Endothelial cell of umbilical vein (primary cell): Measurements from ENCODE around the gene ADAM19. TPM values are rescaled to one million over a fixed set of nuclear protein-coding genes. Genes with fewer than 3 reads are reported as not detected.

Experiments
- BruUV-seq: library from RNA; stranded (reverse); fragments of 400-500 nt; replicated peaks from 2 replicates; lab custom pipeline; 2021; lab: Mats Ljungman, UMichigan
- CTCF ChIA-PET: fragments of 300-600, 350-600 bp; sonication (Branson Sonifier 250); formaldehyde crosslinking; loops from one replicate; lab custom pipeline; 2021; ENCODE audit warnings: antibody characterized with exemption, inconsistent platforms; lab: Charles Lee
- POLR2A ChIA-PET: fragments of 300-600, 350-600 bp; sonication (Branson Sonifier 250); formaldehyde crosslinking; loops from one replicate; lab custom pipeline; 2021; ENCODE audit warnings: antibody characterized with exemption, inconsistent platforms; lab: Charles Lee
- DNase-seq: peaks from one replicate; pipeline ENCODE4 v3.0.0-alpha.2; 2011; ENCODE audit warnings: low read depth, low spot score
- FAIRE-seq: peaks from 2 replicates; lab custom pipeline; 2011; peaks lifted over from hg19 to GRCh38; lab: Jason Lieb, UNC
- H2AFZ ChIP-seq: 2 replicates; pipeline ENCODE4 v1.6.0; 2012; ENCODE audit warnings: low read depth, low read length, control low read depth, inconsistent platforms
- H3K27ac ChIP-seq: 2 replicates; pipeline ENCODE4 v1.5.1; 2011; ENCODE audit warnings: low read depth, mild to moderate bottlenecking, control low read depth, low read length, moderate library complexity; ENCODE audit not compliant: insufficient read depth
- H3K27me3 ChIP-seq, 2 experiments: 2 replicates each; pipeline versions ENCODE4 v1.6.0 to v1.6.1; 2011; ENCODE audit warnings: low read length in 2 of 2, mixed read lengths in 1 of 2; ENCODE audit not compliant: control insufficient read depth in 2 of 2, insufficient read depth in 2 of 2
- H3K36me3 ChIP-seq, 2 experiments: 2 replicates in 1 of 2; 3 replicates in 1 of 2; pipeline ENCODE4 v1.5.1; 2011; ENCODE audit warnings: low read length in 2 of 2, mild to moderate bottlenecking in 1 of 2, moderate library complexity in 1 of 2; ENCODE audit not compliant: control insufficient read depth in 2 of 2, insufficient read depth in 2 of 2; ENCODE audit errors: extremely low read depth in 1 of 2
- H3K4me1 ChIP-seq: 3 replicates; pipeline ENCODE4 v1.5.1; 2011; ENCODE audit warnings: mild to moderate bottlenecking, low read length; ENCODE audit not compliant: control insufficient read depth, insufficient read depth; ENCODE audit errors: extremely low read depth
- H3K4me2 ChIP-seq: 2 replicates; pipeline ENCODE4 v1.6.1; 2011; ENCODE audit warnings: low read length, control low read depth, mixed read lengths; ENCODE audit not compliant: insufficient read depth
- H3K4me3 ChIP-seq, 3 experiments: fragments of 200-600 bp in 1 of 3; sonication (generic), shearing (Covaris generic) in 1 of 3; replicated peaks in 1 of 3; 2 replicates each; pipeline ENCODE4 v1.5.1; 2011 to 2016; ENCODE audit warnings: control low read depth in 3 of 3, low read length in 3 of 3, mild to moderate bottlenecking in 2 of 3, inconsistent platforms in 1 of 3, low read depth in 1 of 3, moderate library complexity in 1 of 3; ENCODE audit not compliant: insufficient read depth in 1 of 3
- H3K79me2 ChIP-seq: 2 replicates; pipeline ENCODE4 v1.6.0; 2012; ENCODE audit warnings: low read length, inconsistent platforms; ENCODE audit not compliant: control insufficient read depth, insufficient read depth
- H3K9ac ChIP-seq: replicated peaks from 2 replicates; pipeline ENCODE3; 2011; ENCODE audit warnings: low read length, control low read depth; ENCODE audit not compliant: insufficient read depth; ENCODE audit errors: extremely low read depth
- H3K9me1 ChIP-seq: replicated peaks from 3 replicates; pipeline ENCODE4 v1.6.0; 2011; ENCODE audit warnings: mild to moderate bottlenecking, low read length; ENCODE audit not compliant: control insufficient read depth, insufficient read depth; ENCODE audit errors: extremely low read depth
- H3K9me3 ChIP-seq: replicated peaks from 2 replicates; pipeline ENCODE4 v1.5.1; 2012; ENCODE audit warnings: low read length, inconsistent platforms; ENCODE audit not compliant: control insufficient read depth, insufficient read depth
- H4K20me1 ChIP-seq: replicated peaks from 2 replicates; pipeline ENCODE3; 2011; ENCODE audit warnings: mild to moderate bottlenecking, low read length; ENCODE audit not compliant: control insufficient read depth, insufficient read depth; ENCODE audit errors: extremely low read depth
- CTCF ChIP-seq, 2 donors: IDR thresholded peaks; 1 replicate in 1 of 2; 2 replicates in 1 of 2; pipeline ENCODE4 v1.5.1; 2011; ENCODE audit warnings: low read length in 2 of 2, mild to moderate bottlenecking in 2 of 2, moderate library complexity in 2 of 2, control low read depth in 1 of 2, inconsistent platforms in 1 of 2, low read depth in 1 of 2; ENCODE audit not compliant: insufficient read depth in 1 of 2; ENCODE audit errors: extremely low read depth in 1 of 2
- FOS ChIP-seq: IDR thresholded peaks from 2 replicates; pipeline ENCODE4 v1.6.1; 2011; ENCODE audit warnings: mild to moderate bottlenecking, low read length, moderate library complexity, borderline replicate concordance; ENCODE audit not compliant: insufficient read depth
- GATA2 ChIP-seq: IDR thresholded peaks from 2 replicates; pipeline ENCODE4 v1.7.0; 2011; ENCODE audit warnings: low read depth, mild to moderate bottlenecking, moderate library complexity, mixed read lengths, low read length; ENCODE audit not compliant: insufficient read length, insufficient read depth
- JUN ChIP-seq: IDR thresholded peaks from 2 replicates; pipeline ENCODE4 v1.6.1; 2011; ENCODE audit warnings: borderline replicate concordance, low read depth; ENCODE audit not compliant: insufficient read length, insufficient read depth
- MAX ChIP-seq: IDR thresholded peaks from 2 replicates; pipeline ENCODE4 v1.6.1; 2011; ENCODE audit not compliant: insufficient read depth, insufficient read length
- MYC ChIP-seq: IDR thresholded peaks from one replicate; pipeline ENCODE4 v1.6.1; 2011; ENCODE audit warnings: mild to moderate bottlenecking, low read depth, low read length
- POLR2A ChIP-seq: IDR thresholded peaks from 2 replicates; pipeline ENCODE4 v1.6.1; 2012; ENCODE audit warnings: low read depth, mild to moderate bottlenecking, control low read depth, low read length
- POLR2AphosphoS5 ChIP-seq: IDR thresholded peaks from 2 replicates; pipeline ENCODE4 v1.6.1; 2012; ENCODE audit warnings: low read depth, mild to moderate bottlenecking, control low read depth, low read length, moderate library complexity; ENCODE audit not compliant: insufficient read depth
- dilution Hi-C: fragments of 300-500 bp; cut with MboI; formaldehyde crosslinking; loops from one replicate; pipeline ENCODE4 v1.15.0; 2019; ENCODE audit warnings: low sequenced_read_pairs; ENCODE audit not compliant: extremely low pct_ligation_motif_present
- intact Hi-C: fragments of 100-400 bp; cut with micrococcal nuclease; formaldehyde crosslinking; loops from one replicate; pipeline ENCODE4 v1.10.0; 2022
- polyA plus RNA-seq, 4 experiments: library from polyadenylated mRNA; depleted of rRNA in 3 of 4; stranded (reverse) in 3 of 4; unstranded in 1 of 4; fragments of >200 nt; gene quantifications; 2 replicates each; pipeline versions ENCODE4 v1.2.1 to v1.2.3, GENCODE V29; 2011 to 2012; ENCODE audit warnings: missing spikeins in 1 of 4
- total RNA-seq: library from RNA; stranded (reverse); gene quantifications from 2 replicates; pipeline ENCODE4 v1.2.3, GENCODE V29; 2021

ADAM19 gene
- total and polyA plus RNA-seq, 2 donors (not counting 3 experiments of a cell fraction or from before 2014, with no cell fraction given): 10.0 to 22.6 TPM

GRCh38 chr5:157451806-157452205 lies 123.8 kb downstream of the ADAM19 start:
- no peaks in the 10 kb centered on the region for H3K9me1 ChIP-seq
- H3K9ac ChIP-seq: no peak overlapping the region
- TF ChIP-seq MAX (no peak), POLR2AphosphoS5 (no peak), FOS (no peak), GATA2 (no peak), POLR2A (no peak), MYC (no peak)
- dilution Hi-C loops (no loop called here), intact Hi-C loops (no loop called here)
- H2AFZ ChIP-seq: no peak overlapping the region
- DNase-seq (no peak), FAIRE-seq (no peak)
- H3K27me3 ChIP-seq: peaks cover 0 to 3% of the 10 kb centered on the region in 2 experiments
- ChIA-PET POLR2A (no interaction called here), CTCF (no interaction called here)
- H3K9me3 ChIP-seq: no peaks in the 10 kb centered on the region
- no peaks in the 10 kb centered on the region for H3K36me3 ChIP-seq
- H3K4me3 ChIP-seq: no peak overlapping the region
- H3K27ac ChIP-seq: no peak overlapping the region
- no TSS peak for BruUV-seq
- no peaks in the 10 kb centered on the region for H4K20me1 ChIP-seq
- H3K4me1 ChIP-seq: no peaks in the 10 kb centered on the region
- H3K4me2 ChIP-seq: no peak overlapping the region
- no peaks in the 10 kb centered on the region for H3K79me2 ChIP-seq

GRCh38 chr5:157450024-157450423 lies 125.6 kb downstream of the ADAM19 start:
- Histone ChIP-seq H4K20me1 (no peaks in the 10 kb centered on the region), H3K9ac (no peak overlapping the region), H2AFZ (no peak overlapping the region), H3K9me3 (no peaks in the 10 kb centered on the region), H3K27ac (no peak overlapping the region), H3K9me1 (no peaks in the 10 kb centered on the region), H3K4me2 (no peak overlapping the region), H3K79me2 (no peaks in the 10 kb centered on the region), H3K27me3 (peaks cover 0 to 2% of the 10 kb centered on the region in 2 experiments), H3K4me1 (no peaks in the 10 kb centered on the region), H3K36me3 (no peaks in the 10 kb centered on the region), H3K4me3 (no peak overlapping the region)
- no peak for FAIRE-seq
- no peak for DNase-seq
- TF ChIP-seq MAX (no peak), JUN (no peak), CTCF (IDR thresholded peaks at IDR 0.05; ENCODE audit: extremely low read depth in 1 of 2, insufficient read depth in 1 of 2, low read depth in 1 of 2, low read length in 2 of 2) (no peak)
- dilution Hi-C loops: no loop called here
- no TSS peak for BruUV-seq
- POLR2A ChIA-PET: no interaction called here
- CTCF ChIA-PET: interaction anchor here (1.1 to 2.6 kb wide), 7 partner anchors 11 to 268 kb away, joined by 3 to 10 read pairs (median 5); no protein-coding TSS in a partner anchor
- intact Hi-C loops: no loop called here
